SK-N-SH (cell line): ENCODE data around the gene NTN1. TPM values are rescaled to one million over a fixed set of nuclear protein-coding genes. Genes with fewer than 3 reads are reported as not detected.

Experiments
- CTCF ChIA-PET: fragments of 300-600, 350-600 bp; formaldehyde crosslinking; extraction: SDS; loops from one replicate; lab custom pipeline; 2021; lab: Yijun Ruan, JAX
- POLR2A ChIA-PET: fragments of 350-600 bp; sonication (Branson Sonifier 250); formaldehyde crosslinking; extraction: SDS; loops from one replicate; lab custom pipeline; 2020; ENCODE audit warnings: antibody characterized with exemption, inconsistent platforms; lab: Yijun Ruan, JAX
- DNase-seq: peaks from one replicate; pipeline ENCODE4 v3.0.0; 2012
- H2AFZ ChIP-seq: fragments of 200-600 bp; sonication (generic); 2 replicates; pipeline ENCODE4 v1.8.1; 2016; ENCODE audit warnings: antibody characterized with exemption, mild to moderate bottlenecking, low read depth
- H3F3A ChIP-seq: fragments of 200-600 bp; sonication (generic); replicated peaks from 2 replicates; pipeline ENCODE3; 2016; ENCODE audit warnings: antibody characterized with exemption, mild to moderate bottlenecking; ENCODE audit not compliant: insufficient read depth
- H3K27ac ChIP-seq, 2 experiments: fragments of 200-500 bp in 1 of 2; fragments of 200-600 bp in 1 of 2; sonication (Bioruptor generic) in 1 of 2; sonication (generic), shearing (Covaris generic) in 1 of 2; 2 replicates each; pipeline versions ENCODE4 v1.5.1 to v1.6.1; 2014 to 2016; ENCODE audit warnings: low read depth in 2 of 2, inconsistent platforms in 1 of 2, low read length in 1 of 2, mild to moderate bottlenecking in 1 of 2, mixed read lengths in 1 of 2
- H3K27me3 ChIP-seq: fragments of 200-600 bp; sonication (generic), shearing (Covaris generic); 2 replicates; pipeline ENCODE4 v1.6.1; 2016; ENCODE audit warnings: mixed run types; ENCODE audit not compliant: insufficient read depth
- H3K36me3 ChIP-seq, 2 experiments: fragments of 200-500 bp in 1 of 2; fragments of 200-600 bp in 1 of 2; sonication (Bioruptor generic) in 1 of 2; sonication (generic) in 1 of 2; replicated peaks in 1 of 2; 2 replicates each; pipeline versions ENCODE3 to v1.5.1; 2014 to 2016; ENCODE audit warnings: low read length in 1 of 2, mild to moderate bottlenecking in 1 of 2; ENCODE audit not compliant: insufficient read depth in 2 of 2, control insufficient read depth in 1 of 2
- H3K4me1 ChIP-seq, 2 experiments: fragments of 200-500 bp in 1 of 2; fragments of 200-600 bp in 1 of 2; sonication (Bioruptor generic) in 1 of 2; sonication (generic), shearing (Covaris generic) in 1 of 2; 2 replicates each; pipeline versions ENCODE4 v1.5.1 to v1.6.1; 2014 to 2016; ENCODE audit warnings: low read depth in 1 of 2, low read length in 1 of 2, mixed run types in 1 of 2; ENCODE audit not compliant: insufficient read depth in 2 of 2, control insufficient read depth in 1 of 2
- H3K4me2 ChIP-seq: fragments of 200-600 bp; sonication (generic), shearing (Covaris generic); 2 replicates; pipeline ENCODE4 v1.6.1; 2017; ENCODE audit warnings: mixed run types
- H3K4me3 ChIP-seq, 2 experiments: fragments of 200-500 bp in 1 of 2; fragments of 200-600 bp in 1 of 2; sonication (Bioruptor generic) in 1 of 2; sonication (generic), shearing (Covaris generic) in 1 of 2; 2 replicates each; pipeline versions ENCODE4 v1.5.1 to v1.8.1; 2014 to 2016; ENCODE audit warnings: low read depth in 2 of 2, inconsistent platforms in 1 of 2, low read length in 1 of 2, mild to moderate bottlenecking in 1 of 2, mixed read lengths in 1 of 2, moderate library complexity in 1 of 2
- H3K79me2 ChIP-seq: fragments of 200-600 bp; sonication (generic); 2 replicates; pipeline ENCODE4 v1.8.1; 2017; ENCODE audit warnings: mild to moderate bottlenecking; ENCODE audit not compliant: insufficient read depth
- H3K9ac ChIP-seq: fragments of 200-600 bp; sonication (generic); 2 replicates; pipeline ENCODE4 v1.6.1; 2017; ENCODE audit warnings: mixed run types
- H3K9me2 ChIP-seq: fragments of 200-600 bp; sonication (generic); 2 replicates; pipeline ENCODE4 v1.6.1; 2017; ENCODE audit warnings: mixed run types
- H3K9me3 ChIP-seq: fragments of 200-600 bp; sonication (generic); 2 replicates; pipeline ENCODE4 v1.6.1; 2017; ENCODE audit warnings: mixed run types, mild to moderate bottlenecking, moderate library complexity
- H4K20me1 ChIP-seq: fragments of 200-600 bp; sonication (generic); 2 replicates; pipeline ENCODE4 v1.6.1; 2017; ENCODE audit warnings: mild to moderate bottlenecking, mixed run types; ENCODE audit not compliant: insufficient read depth
- CTCF ChIP-seq: fragments of 200-600 bp; sonication (generic); IDR thresholded peaks from 2 replicates; pipeline ENCODE4 v1.6.1; 2017; ENCODE audit warnings: antibody characterized with exemption, mild to moderate bottlenecking, moderate library complexity
- EP300 ChIP-seq, 2 experiments: IDR thresholded peaks; 2 replicates each; pipeline versions ENCODE4 v1.4.0 to v1.6.1; 2012; ENCODE audit warnings: borderline replicate concordance in 1 of 2, low read depth in 1 of 2, low read length in 1 of 2
- GATA2 ChIP-seq: sonication (generic); formaldehyde crosslinking; IDR thresholded peaks from 2 replicates; pipeline ENCODE4 v1.5.0; 2020; ENCODE audit warnings: mild to moderate bottlenecking, missing genetic modification reagents
- IRF3 ChIP-seq: fragments of 150-350 bp; IDR thresholded peaks from 2 replicates; pipeline ENCODE4 v1.6.1; 2016; ENCODE audit warnings: mild to moderate bottlenecking, low read depth, low read length
- MAX ChIP-seq: IDR thresholded peaks from 2 replicates; pipeline ENCODE4 v1.4.0; 2012; ENCODE audit warnings: low read depth
- MEF2A ChIP-seq: IDR thresholded peaks from 2 replicates; pipeline ENCODE4 v1.4.0; 2012; ENCODE audit warnings: low read depth, borderline replicate concordance
- PBX3 ChIP-seq: IDR thresholded peaks from 2 replicates; pipeline ENCODE4; 2012
- RAD21 ChIP-seq: IDR thresholded peaks from 2 replicates; pipeline ENCODE4 v1.6.1; 2012; ENCODE audit warnings: mild to moderate bottlenecking, low read length
- REST ChIP-seq: IDR thresholded peaks from 2 replicates; pipeline ENCODE4 v1.6.1; 2012; ENCODE audit warnings: mild to moderate bottlenecking, low read depth, low read length, moderate library complexity
- RFX5 ChIP-seq: IDR thresholded peaks from 2 replicates; pipeline ENCODE4 v1.6.1; 2012; ENCODE audit warnings: mild to moderate bottlenecking, improper control_type of control experiment, low read length
- SMC3 ChIP-seq: IDR thresholded peaks from 2 replicates; pipeline ENCODE4 v1.6.1; 2012; ENCODE audit warnings: low read depth, low read length, improper control_type of control experiment
- ZBTB33 ChIP-seq: IDR thresholded peaks from 2 replicates; pipeline ENCODE4 v1.4.0; 2012; ENCODE audit warnings: low read depth, borderline replicate concordance
- WGBS: methylation state at CpG from one replicate; pipeline ENCODE4 v1.1.6; 2017; ENCODE audit warnings: low lambda C conversion rate; 5-methylcytosine and 5-hydroxymethylcytosine counted together
- polyA plus RNA-seq, 3 experiments: library from polyadenylated mRNA; depleted of rRNA; stranded (reverse); fragments of >200 nt; gene quantifications; 2 replicates each; pipeline ENCODE4 v1.2.3, GENCODE V29; 2012

NTN1 gene
- polyA plus RNA-seq, 1 of the 3 experiments (the other 2 are of a cell fraction): 0.05 TPM

- Histone ChIP-seq H3K4me2 (no peak overlapping the region), H3K4me1 (no peaks in the 10 kb centered on the region), H3K9ac (no peak overlapping the region), H4K20me1 (no peaks in the 10 kb centered on the region), H3K27ac (no peak overlapping the region), H3K79me2 (no peaks in the 10 kb centered on the region), H3F3A (no peaks in the 10 kb centered on the region), H3K9me3 (no peaks in the 10 kb centered on the region), H3K36me3 (no peaks in the 10 kb centered on the region), H3K4me3 (no peak overlapping the region; a peak in 1 of 4 replicates), H3K27me3 (no peaks in the 10 kb centered on the region), H2AFZ (no peak overlapping the region), H3K9me2 (no peaks in the 10 kb centered on the region)
- 54% methylated on average over 8 of the region's 8 CpGs for WGBS
- ChIA-PET CTCF (interaction anchor here (0.8 to 2.6 kb wide), 18 partner anchors 8 to 297 kb away, joined by 3 to 13 read pairs (median 4); no protein-coding TSS in a partner anchor), POLR2A (no interaction called here)
- DNase-seq: peak; percentile 67
- TF ChIP-seq CTCF: peak; percentile 53
- TF ChIP-seq SMC3: peak; percentile 54
- TF ChIP-seq EP300 (IDR thresholded peaks at IDR 0.05; ENCODE audit: borderline replicate concordance in 1 of 2, low read depth in 1 of 2, low read length in 1 of 2): no peak
- TF ChIP-seq REST: no peak
- no peak for TF ChIP-seq GATA2 (CRISPR knock-in tag)
- no peak for TF ChIP-seq IRF3
- no peak for TF ChIP-seq MEF2A
- no peak for TF ChIP-seq MAX
- TF ChIP-seq RAD21: peak; percentile 68
- no peak for TF ChIP-seq PBX3
- TF ChIP-seq RFX5: no peak
- no peak for TF ChIP-seq ZBTB33
Measured at GRCh38 chr17:9291912-9292560, 270.7 kb downstream of the NTN1 start.
